B cell (primary cell): ENCODE measurements around the gene MARK4. TPM values are rescaled to one million over a fixed set of nuclear protein-coding genes. Genes with fewer than 3 reads are reported as not detected.

Experiments
- ATAC-seq: fragments of 200-7000 bp; cut with Tn5 transposase; one replicate; pipeline ENCODE4 v1.10.0; 2021; ENCODE audit warnings: low read depth, mild to moderate bottlenecking, moderate number of reproducible peaks, moderate library complexity
- CTCF ChIA-PET: fragments of 350-600 bp; sonication (Branson Sonifier 250); formaldehyde crosslinking; loops from one replicate; lab custom pipeline; 2021; ENCODE audit warnings: antibody characterized with exemption, inconsistent platforms; lab: Charles Lee
- POLR2A ChIA-PET: fragments of 350-600 bp; sonication (Branson Sonifier 250); formaldehyde crosslinking; loops from one replicate; lab custom pipeline; 2021; ENCODE audit warnings: antibody characterized with exemption; lab: Charles Lee
- DNase-seq: peaks from one replicate; pipeline ENCODE4 v3.0.0; 2013
- H2AFZ ChIP-seq: 2 replicates; pipeline ENCODE4 v1.6.1; 2012; ENCODE audit warnings: mild to moderate bottlenecking, low read depth, low read length; ENCODE audit not compliant: insufficient read depth, poor library complexity, severe bottlenecking
- H3K27ac ChIP-seq, 2 donors: 1 replicate in 1 of 2; 2 replicates in 1 of 2; pipeline ENCODE4 v1.5.1; 2012 to 2013; ENCODE audit warnings: low read length in 2 of 2, mild to moderate bottlenecking in 2 of 2, moderate library complexity in 1 of 2
- H3K27me3 ChIP-seq, 4 experiments: fragments of 200-600 bp in 1 of 4; sonication (generic) in 1 of 4; replicated peaks in 1 of 4; 1 replicate in 2 of 4; 2 replicates in 2 of 4; pipeline versions ENCODE4 v1.6.1 to v1.7.0; 2013 to 2016; ENCODE audit warnings: low read length in 3 of 4, mild to moderate bottlenecking in 2 of 4, mixed read lengths in 1 of 4, moderate library complexity in 1 of 4; ENCODE audit not compliant: insufficient read depth in 4 of 4, control insufficient read depth in 3 of 4; ENCODE audit errors: control extremely low read depth in 1 of 4
- H3K36me3 ChIP-seq, 2 experiments: replicated peaks in 1 of 2; 1 replicate in 1 of 2; 2 replicates in 1 of 2; pipeline versions ENCODE4 v1.6.1 to v1.7.1; 2013; ENCODE audit warnings: low read length in 1 of 2; ENCODE audit not compliant: insufficient read depth in 2 of 2, control insufficient read depth in 1 of 2; ENCODE audit errors: control extremely low read depth in 1 of 2, extremely low read depth in 1 of 2
- H3K4me1 ChIP-seq, 2 donors: fragments of 200-600 bp in 1 of 2; sonication (generic) in 1 of 2; 1 replicate in 1 of 2; 2 replicates in 1 of 2; pipeline versions ENCODE4 v1.5.1 to v1.6.1; 2013 to 2017; ENCODE audit warnings: low read length in 2 of 2; ENCODE audit not compliant: control insufficient read depth in 2 of 2, insufficient read depth in 2 of 2
- H3K4me2 ChIP-seq: replicated peaks from 2 replicates; pipeline ENCODE3; 2012; ENCODE audit warnings: mild to moderate bottlenecking, low read depth, low read length; ENCODE audit not compliant: poor library complexity, severe bottlenecking
- H3K4me3 ChIP-seq, 5 experiments: fragments of 200-600 bp in 1 of 5; sonication (generic) in 1 of 5; 1 replicate in 3 of 5; 2 replicates in 2 of 5; pipeline versions ENCODE4 v1.5.1 to v1.7.0; 2011 to 2016; ENCODE audit warnings: low read length in 4 of 5, mild to moderate bottlenecking in 4 of 5, low read depth in 2 of 5, control low read depth in 1 of 5, moderate library complexity in 1 of 5; ENCODE audit not compliant: insufficient read depth in 1 of 5; ENCODE audit errors: control extremely low read depth in 1 of 5, extremely low read depth in 1 of 5
- H3K79me2 ChIP-seq: fragments of 200-600 bp; sonication (generic); one replicate; pipeline ENCODE4 v1.6.0; 2016; ENCODE audit warnings: low read length; ENCODE audit not compliant: control insufficient read depth, insufficient read depth
- H3K9ac ChIP-seq: fragments of 200-600 bp; sonication (generic); 2 replicates; pipeline ENCODE4 v1.6.1; 2017; ENCODE audit warnings: mild to moderate bottlenecking, low read length, moderate library complexity
- H3K9me3 ChIP-seq, 3 donors: one replicate each; pipeline versions ENCODE4 v1.6.1 to v1.7.1; 2013; ENCODE audit warnings: low read length in 2 of 3; ENCODE audit not compliant: control insufficient read depth in 2 of 3, insufficient read depth in 1 of 3; ENCODE audit errors: control extremely low read depth in 1 of 3
- H4K20me1 ChIP-seq: 2 replicates; pipeline ENCODE4 v1.6.0; 2012; ENCODE audit warnings: mild to moderate bottlenecking, low read length; ENCODE audit not compliant: insufficient read depth, control insufficient read depth, poor library complexity, severe bottlenecking
- H3K27ac Mint-ChIP-seq: one replicate; pipeline ENCODE4 v1.8.0; 2021; ENCODE audit warnings: mixed read lengths
- H3K27me3 Mint-ChIP-seq: one replicate; pipeline ENCODE4 v1.8.0; 2021; ENCODE audit warnings: mixed read lengths
- H3K4me1 Mint-ChIP-seq: one replicate; pipeline ENCODE4 v1.8.0; 2021; ENCODE audit warnings: mixed read lengths
- H3K4me3 Mint-ChIP-seq: one replicate; pipeline ENCODE4 v1.8.0; 2021; ENCODE audit warnings: mixed read lengths
- H3K9me3 Mint-ChIP-seq: one replicate; pipeline ENCODE4 v1.8.0; 2022; ENCODE audit warnings: mixed read lengths; ENCODE audit not compliant: insufficient read depth
- CTCF ChIP-seq: fragments of 200-600 bp; IDR thresholded peaks from one replicate; pipeline ENCODE4 v1.8.0; 2022; ENCODE audit warnings: antibody characterized with exemption, mild to moderate bottlenecking
- EZH2 ChIP-seq: IDR thresholded peaks from 2 replicates; pipeline ENCODE4 v1.6.1; 2012; ENCODE audit warnings: borderline replicate concordance, low read depth, mild to moderate bottlenecking, moderate library complexity, low read length; ENCODE audit not compliant: insufficient read depth, poor library complexity, severe bottlenecking
- WGBS: methylation state at CpG from one replicate; pipeline ENCODE4 v1.1.5; 2013; ENCODE audit warnings: missing lambda C conversion rate; ENCODE audit not compliant: insufficient coverage; 5-methylcytosine and 5-hydroxymethylcytosine counted together
- intact Hi-C: fragments of 100-400 bp; cut with micrococcal nuclease; formaldehyde crosslinking; loops from one replicate; pipeline ENCODE4 v1.10.0; 2022
- polyA plus RNA-seq: library from polyadenylated mRNA; depleted of rRNA; stranded (reverse); fragments of >200 nt; gene quantifications from 2 replicates; pipeline ENCODE4 v1.2.3, GENCODE V29; 2012
- total RNA-seq, 2 donors: library from RNA; stranded (reverse); fragments of 120-200 nt in 1 of 2; gene quantifications; 1 replicate in 1 of 2; 2 replicates in 1 of 2; pipeline versions ENCODE4 v1.2.3 to v1.2.4, GENCODE V29; 2013 to 2022

Gene MARK4
- total and polyA plus RNA-seq, 2 donors (not counting 1 experiment from before 2014, with no cell fraction given): 13.5 to 36.2 TPM

DNA sequence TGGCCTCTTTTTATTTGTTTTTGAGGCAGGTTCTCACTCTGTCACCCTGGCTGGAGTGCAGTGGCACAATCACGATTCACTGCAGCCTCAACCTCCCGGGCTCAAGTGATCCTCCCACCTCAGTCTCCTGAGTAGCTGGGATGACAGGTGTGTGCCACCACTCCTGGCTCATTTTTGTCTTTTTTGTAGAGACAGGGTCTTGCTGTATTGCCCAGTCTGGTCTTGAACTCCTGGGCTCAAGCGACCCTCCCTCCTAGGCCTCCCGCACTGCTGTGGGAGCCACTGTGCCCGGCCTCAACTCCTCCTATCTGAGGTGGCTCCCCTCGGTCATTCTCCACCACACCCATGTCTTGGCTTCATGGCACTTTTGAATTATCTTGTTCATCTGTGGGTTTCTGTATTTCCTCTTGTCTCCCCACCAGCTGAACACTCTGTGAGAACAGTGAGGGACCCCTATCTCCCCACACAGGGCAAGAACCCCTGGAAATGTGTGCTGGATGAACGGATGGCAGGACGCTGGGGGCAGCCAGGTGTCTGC, 63.7 kb downstream of the MARK4 start:
- POLR2A ChIA-PET: no interaction called here
- no peak overlapping the region for H3K27ac Mint-ChIP-seq
- Histone ChIP-seq H4K20me1 (no peaks in the 10 kb centered on the region), H3K27me3 (peaks cover 0 to 8% (median 0%) of the 10 kb centered on the region in 4 experiments), H2AFZ (no peak overlapping the region), H3K9ac (no peak overlapping the region), H3K4me3 (no peak overlapping the region), H3K36me3 (no peaks in the 10 kb centered on the region), H3K79me2 (no peaks in the 10 kb centered on the region), H3K4me2 (no peak overlapping the region), H3K4me1 (no peaks in the 10 kb centered on the region), H3K9me3 (no peaks in the 10 kb centered on the region), H3K27ac (no peak overlapping the region)
- H3K4me3 Mint-ChIP-seq: no peak overlapping the region
- DNase-seq: no peak
- 82% methylated on average over 6 of the region's 8 CpGs for WGBS
- CTCF ChIA-PET: no interaction called here
- H3K9me3 Mint-ChIP-seq: no peaks in the 10 kb centered on the region
- no peaks in the 10 kb centered on the region for H3K4me1 Mint-ChIP-seq
- peaks cover 39% of the 10 kb centered on the region for H3K27me3 Mint-ChIP-seq
- intact Hi-C loops: no loop called here
- no peak for TF ChIP-seq CTCF
- TF ChIP-seq EZH2: no peak
- no peak for ATAC-seq

- Histone ChIP-seq H3K4me3 (no peak overlapping the region), H4K20me1 (no peaks in the 10 kb centered on the region), H3K9ac (no peak overlapping the region), H3K27me3 (peaks cover 0 to 8% (median 0%) of the 10 kb centered on the region in 4 experiments), H3K36me3 (no peaks in the 10 kb centered on the region), H3K9me3 (no peaks in the 10 kb centered on the region), H3K4me1 (no peaks in the 10 kb centered on the region), H3K4me2 (no peak overlapping the region), H3K27ac (no peak overlapping the region), H2AFZ (no peak overlapping the region), H3K79me2 (no peaks in the 10 kb centered on the region)
- no peak for ATAC-seq
- Mint-ChIP-seq H3K4me3 (no peak overlapping the region), H3K9me3 (no peaks in the 10 kb centered on the region), H3K27ac (no peak overlapping the region), H3K27me3 (peaks cover 39% of the 10 kb centered on the region), H3K4me1 (no peaks in the 10 kb centered on the region)
- no peak for DNase-seq
- ChIA-PET CTCF (no interaction called here), POLR2A (no interaction called here)
- no peak for TF ChIP-seq EZH2
- no peak for TF ChIP-seq CTCF
- WGBS: 68% methylated on average over 21 of the region's 21 CpGs
- intact Hi-C loops: no loop called here
Observed at GRCh38 chr19:45315304-45315703, 64.2 kb downstream of the MARK4 start.
